Adrenal gland (tissue), 12 donors: ENCODE results near the gene NELFB. TPM values are rescaled to one million over a fixed set of nuclear protein-coding genes. Genes with fewer than 3 reads are reported as not detected.
A peak's percentile ranks its signal among the peaks of the same experiment; 100 is the strongest.

Experiments used
- DNase-seq, 7 donors: peaks; one replicate each; pipeline ENCODE4 v3.0.0-alpha.2; 2019 to 2020
- H3K27ac ChIP-seq, 5 donors: fragments of 200-600 bp; sonication (generic) in 4 of 5; 1 replicate in 3 of 5; 2 replicates in 2 of 5; pipeline versions ENCODE4 v1.5.1 to v1.8.0; 2016 to 2020; ENCODE audit warnings: mild to moderate bottlenecking in 1 of 5
- H3K27me3 ChIP-seq: fragments of 200-600 bp; 2 replicates; pipeline ENCODE4 v1.8.0; 2021
- H3K36me3 ChIP-seq, 2 donors: fragments of 200-600 bp; replicated peaks in 1 of 2; 1 replicate in 1 of 2; 2 replicates in 1 of 2; pipeline versions ENCODE4 v1.5.1 to v1.8.0; 2018 to 2022
- H3K4me1 ChIP-seq, 2 donors: fragments of 200-600 bp; replicated peaks in 1 of 2; 1 replicate in 1 of 2; 2 replicates in 1 of 2; pipeline versions ENCODE4 v1.5.1 to v1.8.0; 2018 to 2021
- H3K4me3 ChIP-seq, 4 donors: fragments of 200-600 bp; sonication (generic) in 3 of 4; one replicate each; pipeline ENCODE4 v1.5.1; 2016 to 2018
- H3K9me3 ChIP-seq, 3 donors: fragments of 200-600 bp; sonication (generic) in 1 of 3; replicated peaks in 1 of 3; 1 replicate in 2 of 3; 2 replicates in 1 of 3; pipeline versions ENCODE4 v1.5.1 to v1.8.0; 2016 to 2021
- POLR2A ChIP-seq, 2 donors: fragments of 450-650 bp; IDR thresholded peaks; one replicate each; pipeline ENCODE4 v1.6.1; 2017; ENCODE audit warnings: antibody characterized with exemption in 2 of 2, mild to moderate bottlenecking in 2 of 2, moderate library complexity in 1 of 2
- WGBS, 4 donors: extraction: QIAGEN DNeasy Blood & Tissue Kit in 2 of 4; methylation state at CpG; one replicate each; pipeline versions ENCODE4 v1.1.5 to v1.1.7; 2013 to 2017; 5-methylcytosine and 5-hydroxymethylcytosine counted together
- intact Hi-C, 2 donors: fragments of 100-400 bp; cut with DNase I; formaldehyde crosslinking; loops; one replicate each; pipeline versions ENCODE4 v1.14.1 to v1.15.0; 2022 to 2023
- polyA plus RNA-seq, 3 donors: library from polyadenylated mRNA; stranded (reverse); fragments of 200-250 nt in 2 of 3; fragments of 350-450 nt in 1 of 3; fragmentation: Illumina TruSeq in 1 of 3; extraction: RNeasy Lipid Tissue Mini Kit (QIAGEN cat#74804) in 1 of 3; gene quantifications; one replicate each; pipeline ENCODE4 v1.2.3, GENCODE V29; 2013 to 2014
- total RNA-seq, 9 donors: library from RNA; depleted of rRNA in 4 of 9; stranded (reverse); fragments of >200 nt in 4 of 9; fragments of 120-200 nt in 1 of 9; fragmentation: NEBNext Ultra II Directional in 1 of 9; extraction: Animal tissue kit (Norgen Biotek cat#: 25700) in 1 of 9; gene quantifications; one replicate each; pipeline versions ENCODE4 v1.1.0 to v1.2.4, GENCODE V29; 2013 to 2023
- TF ChIP-seq, protein P1 (sequence below), 6 experiments: fragments of 450-650 bp in 4 of 6; fragments of 200-600 bp in 2 of 6; sonication (generic) in 1 of 6; IDR thresholded peaks; 1 replicate in 5 of 6; 2 replicates in 1 of 6; pipeline versions ENCODE4 v1.5.1 to v1.8.0; 2016 to 2021; ENCODE audit warnings: antibody characterized with exemption in 6 of 6, mild to moderate bottlenecking in 2 of 6, moderate library complexity in 1 of 6
- donor health status: healthy with polysubstance abuse.
- donor health status: Bipolar disorder and iron deficiency.
- donor health status: DM: yes; HTN: yes; CAD: no.
- donor health status: DM: no; HTN: no; CAD: no.
- donor health status: DM: no; HTN: no; CAD: no.
- donor health status: DM: yes; HTN: yes; CAD: no.

NELFB gene
- total and polyA plus RNA-seq, 12 donors: 10.9 to 56.3 (median 36.9) TPM

- Histone ChIP-seq H3K36me3 (peaks cover 0 to 38% of the 10 kb centered on the region in 2 donors), H3K4me1 (peaks cover 0 to 3% of the 10 kb centered on the region in 2 donors), H3K4me3 (no peak overlapping the region), H3K27ac (no peak overlapping the region), H3K27me3 (no peaks in the 10 kb centered on the region), H3K9me3 (no peaks in the 10 kb centered on the region)
- peak in 1 of 7 donors; percentile 15 for DNase-seq
- WGBS, 4 donors: 81 to 88% (median 84%) methylated on average over 8 to 10 of the region's 10 CpGs
- no peak for TF ChIP-seq POLR2A (IDR thresholded peaks at IDR 0.05)
- TF ChIP-seq, protein P1, sequence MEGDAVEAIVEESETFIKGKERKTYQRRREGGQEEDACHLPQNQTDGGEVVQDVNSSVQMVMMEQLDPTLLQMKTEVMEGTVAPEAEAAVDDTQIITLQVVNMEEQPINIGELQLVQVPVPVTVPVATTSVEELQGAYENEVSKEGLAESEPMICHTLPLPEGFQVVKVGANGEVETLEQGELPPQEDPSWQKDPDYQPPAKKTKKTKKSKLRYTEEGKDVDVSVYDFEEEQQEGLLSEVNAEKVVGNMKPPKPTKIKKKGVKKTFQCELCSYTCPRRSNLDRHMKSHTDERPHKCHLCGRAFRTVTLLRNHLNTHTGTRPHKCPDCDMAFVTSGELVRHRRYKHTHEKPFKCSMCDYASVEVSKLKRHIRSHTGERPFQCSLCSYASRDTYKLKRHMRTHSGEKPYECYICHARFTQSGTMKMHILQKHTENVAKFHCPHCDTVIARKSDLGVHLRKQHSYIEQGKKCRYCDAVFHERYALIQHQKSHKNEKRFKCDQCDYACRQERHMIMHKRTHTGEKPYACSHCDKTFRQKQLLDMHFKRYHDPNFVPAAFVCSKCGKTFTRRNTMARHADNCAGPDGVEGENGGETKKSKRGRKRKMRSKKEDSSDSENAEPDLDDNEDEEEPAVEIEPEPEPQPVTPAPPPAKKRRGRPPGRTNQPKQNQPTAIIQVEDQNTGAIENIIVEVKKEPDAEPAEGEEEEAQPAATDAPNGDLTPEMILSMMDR (IDR thresholded peaks at IDR 0.05): no peak
- intact Hi-C loops: no loop called here
These were observed 8.4 kb downstream of the NELFB start for GRCh38 chr9:137263506-137263905.

DNA sequence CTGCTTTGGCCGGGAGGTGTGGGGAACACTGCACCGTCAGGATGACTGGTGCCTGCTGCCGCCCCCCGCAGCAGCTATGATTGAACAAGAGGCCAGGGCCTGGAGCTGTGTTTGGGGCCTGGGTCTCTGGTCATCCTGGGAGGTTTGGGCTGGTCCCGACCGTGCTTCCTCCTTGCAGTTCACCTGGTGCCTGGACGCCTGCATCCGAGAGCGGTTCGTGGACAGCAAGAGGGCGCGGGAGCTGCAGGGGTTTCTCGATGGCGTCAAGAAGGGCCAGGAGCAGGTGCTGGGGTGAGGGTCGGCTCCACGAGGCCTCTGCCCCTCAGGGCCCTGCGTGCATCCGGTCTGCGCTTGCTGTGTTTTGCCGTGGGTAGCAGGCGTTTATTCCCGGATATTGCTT is 8.9 kb downstream of the NELFB start:
- intact Hi-C loops: no loop called here
- Histone ChIP-seq H3K27ac (no peak overlapping the region), H3K36me3 (peaks cover 0 to 34% of the 10 kb centered on the region in 2 donors), H3K9me3 (no peaks in the 10 kb centered on the region), H3K4me1 (peaks cover 0 to 8% of the 10 kb centered on the region in 2 donors), H3K4me3 (no peak overlapping the region), H3K27me3 (no peaks in the 10 kb centered on the region)
- peak in 1 of 7 donors; percentile 16 for DNase-seq
- 92 to 97% (median 95%) methylated on average over 21 to 22 of the region's 22 CpGs for WGBS, 4 donors
- TF ChIP-seq POLR2A (IDR thresholded peaks at IDR 0.05): no peak
- TF ChIP-seq, protein P1 (IDR thresholded peaks at IDR 0.05): no peak

GRCh38 chr9:137265496-137266161 is 10.5 kb downstream of the NELFB start:
- H3K36me3 ChIP-seq: peaks cover 0 to 31% of the 10 kb centered on the region in 2 donors

DNA sequence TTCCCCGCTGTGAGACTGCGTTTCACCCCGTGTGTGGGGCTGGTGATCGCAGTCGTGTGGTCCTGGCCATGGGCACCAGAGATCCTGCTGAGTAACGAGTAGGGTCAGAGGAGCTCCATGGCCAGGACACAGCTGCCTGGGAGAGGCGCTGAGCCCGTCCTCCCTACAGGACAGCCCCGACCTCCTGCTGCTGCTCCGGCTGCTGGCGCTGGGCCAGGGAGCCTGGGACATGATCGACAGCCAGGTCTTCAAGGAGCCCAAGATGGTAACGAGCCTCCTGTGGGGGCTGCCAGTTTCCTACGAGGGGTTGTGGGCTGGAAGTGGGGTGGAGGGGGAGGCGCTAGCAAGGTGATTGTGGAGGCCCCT is 11.0 kb downstream of the NELFB start:
- Histone ChIP-seq H3K27ac (no peak overlapping the region), H3K9me3 (no peaks in the 10 kb centered on the region), H3K4me3 (no peak overlapping the region), H3K4me1 (peaks cover 4 to 16% of the 10 kb centered on the region in 2 donors), H3K36me3 (peaks cover 0 to 35% of the 10 kb centered on the region in 2 donors), H3K27me3 (no peaks in the 10 kb centered on the region)
- WGBS, 4 donors: 75 to 91% (median 82%) methylated on average over 11 to 15 of the region's 15 CpGs
- intact Hi-C loops: no loop called here
- DNase-seq: peak in 3 of 7 donors; percentile 16 to 25 (median 23)
- TF ChIP-seq, protein P1 (IDR thresholded peaks at IDR 0.05): no peak
- TF ChIP-seq POLR2A (IDR thresholded peaks at IDR 0.05): no peak

More at GRCh38 chr9:137265496-137266161, 10.5 kb downstream of the NELFB start:
- DNase-seq: peak in 2 of 7 donors; percentile 15 to 23
- H3K9me3 ChIP-seq: no peaks in the 10 kb centered on the region
- WGBS, 4 donors: 84 to 96% (median 94%) methylated on average over 11 to 29 of the region's 29 CpGs
- peaks cover 4 to 16% of the 10 kb centered on the region in 2 donors for H3K4me1 ChIP-seq
- H3K27ac ChIP-seq: no peak overlapping the region
- intact Hi-C loops: no loop called here
- no peaks in the 10 kb centered on the region for H3K27me3 ChIP-seq
- no peak for TF ChIP-seq POLR2A (IDR thresholded peaks at IDR 0.05)
- TF ChIP-seq, protein P1 (IDR thresholded peaks at IDR 0.05): no peak
- H3K4me3 ChIP-seq: no peak overlapping the region
